Anterior cingulate cortex (tissue), 58 donors: Measurements from ENCODE around the gene ST3GAL4.
"Not testable (repeated sequence)": the region's sequence is repeated elsewhere in the genome, so short reads cannot be mapped to it uniquely, and the experiment has no call there.

Source experiments
- DNase-seq, 58 donors: peaks; one replicate each; lab custom pipeline; 2025; lab: John Stamatoyannopoulos, UW

The ST3GAL4 gene

DNA sequence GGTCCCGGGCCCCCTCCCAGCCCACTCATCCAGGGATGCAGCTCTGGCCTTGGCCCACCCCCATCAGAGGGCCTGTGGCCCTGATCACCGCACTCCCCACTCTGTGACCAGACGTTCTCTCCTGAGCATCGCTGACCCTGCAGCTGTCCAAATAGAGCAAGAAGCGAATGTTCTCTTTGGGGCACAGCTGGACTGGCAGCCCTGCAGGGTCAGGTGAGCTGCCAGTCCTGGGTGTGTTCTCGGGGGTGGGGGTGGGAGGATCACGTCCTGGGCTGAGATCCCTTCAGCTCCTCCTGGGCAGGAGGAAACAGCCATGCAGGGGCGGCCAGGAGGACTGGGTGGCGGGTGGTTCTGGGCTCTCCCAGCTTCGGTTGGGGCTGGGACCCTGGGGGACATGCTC lies 26.5 kb downstream of the ST3GAL4 start:
- DNase-seq = not testable (repeated sequence)

DNA sequence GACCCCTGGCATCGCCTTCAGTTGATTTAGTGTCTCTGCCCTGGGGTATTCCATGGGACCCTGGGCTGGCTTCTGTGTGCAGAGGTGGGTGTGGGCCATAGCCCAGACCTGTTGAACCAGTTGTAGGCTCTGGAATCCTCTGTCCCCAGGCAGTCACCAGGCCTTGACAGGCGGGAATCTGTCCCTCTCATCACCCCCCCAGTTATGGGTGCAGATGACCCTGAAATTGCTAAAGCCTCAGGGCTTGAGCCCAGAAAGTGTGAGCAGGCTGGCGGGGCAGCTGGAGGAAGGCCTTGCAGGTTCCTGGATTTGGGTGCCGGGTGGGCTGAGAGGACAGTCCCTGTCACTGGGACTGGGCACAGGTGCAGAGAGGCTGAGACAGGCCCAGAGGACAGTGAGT lies 27.2 kb downstream of the ST3GAL4 start:
- DNase-seq = not testable (repeated sequence)

DNA sequence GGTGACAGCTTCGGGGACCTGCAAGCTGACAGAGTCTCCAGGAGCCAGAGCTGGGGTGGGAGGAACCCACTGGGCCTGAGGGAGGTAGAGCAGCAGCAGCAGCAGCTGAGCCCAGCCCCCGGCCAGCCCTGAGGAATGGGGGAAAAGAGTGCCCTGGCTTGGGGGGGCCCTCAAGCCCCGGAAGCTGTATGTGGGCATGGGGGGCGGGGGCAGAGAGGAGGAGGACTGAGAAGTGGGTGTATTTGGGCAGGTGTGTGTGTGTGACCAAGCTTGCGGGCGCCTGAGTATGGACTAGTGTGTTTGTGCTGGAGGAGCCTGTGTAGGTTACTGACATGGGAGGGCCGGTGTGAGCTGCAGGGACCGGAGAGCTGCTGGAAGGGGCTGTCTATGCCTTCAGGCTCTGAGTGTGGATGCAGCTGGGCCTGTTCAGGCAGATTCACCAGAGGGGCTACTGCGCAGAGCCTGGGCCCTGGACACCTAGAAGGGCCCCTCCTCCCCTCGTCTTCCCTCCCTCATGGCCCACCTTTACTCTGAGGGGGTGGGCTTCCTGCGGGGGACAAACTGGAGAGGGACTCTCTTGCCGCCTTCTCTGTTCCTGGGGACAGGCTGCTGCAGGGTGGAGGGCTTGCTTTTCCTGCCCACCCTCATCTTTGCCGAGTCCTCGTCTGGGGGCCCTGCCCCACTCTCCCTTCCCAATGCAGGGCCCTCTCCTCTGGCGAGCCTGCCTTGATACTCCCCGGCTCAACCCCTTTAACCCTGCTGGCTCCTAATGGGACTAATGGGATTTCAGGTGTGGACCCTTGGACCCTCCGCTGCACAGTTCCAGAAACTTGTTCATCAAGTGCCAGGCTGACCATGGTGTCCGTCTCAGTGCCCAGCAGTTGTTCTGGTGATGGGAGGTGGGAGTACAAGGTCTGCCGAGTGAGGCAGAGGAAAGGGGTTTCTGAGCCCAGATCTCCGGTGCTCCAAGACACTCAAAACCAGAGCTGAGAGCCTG lies 28.2 kb downstream of the ST3GAL4 start:
- no peak for DNase-seq

DNA sequence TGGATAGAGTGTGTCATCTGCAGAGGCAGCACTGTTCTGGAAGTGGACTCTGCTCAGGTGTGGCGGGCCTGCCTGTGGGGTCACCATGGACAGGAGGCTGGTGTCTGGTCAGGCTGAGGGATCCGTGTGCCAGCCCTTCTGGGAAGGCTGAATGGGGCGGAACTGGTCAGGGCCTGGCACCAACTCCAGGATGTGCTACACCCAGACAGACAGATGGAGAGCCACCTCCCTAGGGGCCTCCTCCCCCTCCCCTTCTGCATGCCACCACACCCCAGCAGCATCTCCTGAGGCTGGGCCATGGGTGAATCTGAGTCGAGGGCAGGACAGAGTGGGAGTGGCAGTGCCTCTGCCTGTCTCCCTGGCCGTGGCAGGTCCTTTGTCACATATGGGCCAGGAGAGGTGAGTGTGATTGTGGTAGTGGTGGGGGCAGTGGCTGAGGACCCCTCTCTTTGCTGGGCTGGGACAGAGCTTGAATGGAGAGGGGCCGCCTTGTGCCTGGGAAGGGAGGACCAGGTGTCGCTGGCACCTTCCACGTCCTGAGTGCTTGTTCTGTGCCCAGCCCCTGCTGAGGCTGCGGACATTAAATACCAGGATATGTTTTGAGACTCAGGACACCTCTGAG lies 29.1 kb downstream of the ST3GAL4 start:
- no peak for DNase-seq

DNA sequence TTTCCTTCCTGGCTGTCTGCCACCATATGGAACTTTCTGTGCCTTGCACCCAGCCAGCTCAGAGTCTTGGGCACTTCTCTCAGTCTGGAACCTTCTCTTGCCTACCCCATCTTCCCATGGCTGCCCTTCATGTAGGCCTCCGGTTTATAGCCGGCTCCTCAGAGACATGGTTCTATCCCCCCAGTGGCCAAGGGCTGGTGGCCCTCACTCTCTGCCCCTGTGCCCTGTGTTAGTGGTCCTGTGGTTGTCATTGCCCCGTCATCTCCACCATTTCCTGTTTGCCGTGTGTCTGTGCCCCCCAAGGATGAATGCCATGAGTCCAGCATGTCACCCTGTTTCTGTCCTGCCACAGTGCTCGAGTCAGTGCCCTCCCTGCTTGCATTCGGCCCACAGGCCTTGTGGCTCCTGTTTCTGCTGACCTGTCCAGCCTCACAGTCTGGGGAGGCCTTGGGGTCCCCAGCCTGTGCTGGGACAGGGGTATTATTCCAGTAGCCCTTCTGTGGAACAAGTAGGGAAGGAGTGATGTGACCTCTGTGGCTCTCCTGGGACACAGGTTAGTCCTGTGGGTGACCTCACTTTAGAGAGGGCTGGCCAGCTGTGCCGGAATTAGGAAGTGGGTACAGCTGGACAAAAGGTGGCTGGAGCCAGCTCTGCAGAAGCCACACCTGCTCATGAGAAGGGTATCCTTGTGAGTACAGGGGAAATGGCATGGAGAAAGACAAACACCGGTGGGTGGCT lies 30.7 kb downstream of the ST3GAL4 start:
- DNase-seq = no peak

DNA sequence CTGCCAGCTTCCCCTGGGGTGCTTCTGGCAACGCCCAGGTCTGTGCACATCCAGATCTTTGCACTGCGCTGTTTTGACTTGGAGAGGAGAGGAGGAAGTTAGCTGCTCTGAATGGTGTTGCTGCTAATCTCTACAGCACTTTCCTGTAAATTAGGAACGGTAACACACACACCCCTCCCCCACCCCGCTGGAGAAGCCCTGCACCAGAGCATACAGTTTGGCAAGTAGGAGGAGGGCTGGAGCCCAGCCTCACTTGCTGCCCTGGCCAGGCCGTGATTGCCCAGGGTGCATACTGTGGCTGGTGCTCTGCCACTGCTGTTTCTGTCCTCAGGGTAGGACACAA lies 31.2 kb downstream of the ST3GAL4 start:
- DNase-seq = not testable (repeated sequence)

- no peak for DNase-seq
Measured at GRCh38 chr11:126387857-126388256, 32.4 kb downstream of the ST3GAL4 start.

DNA sequence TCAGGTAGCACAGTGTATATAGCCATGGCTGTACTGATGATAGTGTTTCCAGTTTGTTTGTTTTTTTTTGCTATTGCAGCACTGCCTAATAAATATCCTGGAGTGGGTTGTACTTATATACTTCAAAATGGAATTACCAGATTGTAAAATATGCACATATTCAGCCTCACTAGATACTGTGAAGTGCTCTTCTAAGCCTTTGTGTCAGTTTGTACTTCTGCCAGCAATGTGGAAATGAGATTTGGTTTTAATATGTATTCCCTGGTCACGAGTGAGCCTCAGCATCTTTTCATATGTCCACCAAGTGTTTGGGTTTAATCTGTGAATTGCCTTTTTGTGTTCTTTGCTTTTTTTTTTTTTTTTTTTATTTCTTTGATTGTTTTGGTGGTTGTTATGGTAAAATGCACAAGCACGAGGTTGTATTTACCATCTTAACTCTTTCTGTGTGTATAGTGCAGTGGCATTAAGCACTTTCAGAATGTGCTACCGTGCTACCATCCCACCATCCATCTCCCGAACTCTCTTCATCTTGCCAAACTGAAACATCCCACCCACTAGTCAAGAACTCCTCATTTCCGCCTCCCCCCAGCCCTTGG lies 34.9 kb downstream of the ST3GAL4 start:
- peak in 3 of 58 donors; percentile 5 to 37 (median 8) for DNase-seq

GRCh38 chr11:126391286-126391954 lies 35.9 kb downstream of the ST3GAL4 start:
- DNase-seq = no peak

DNA sequence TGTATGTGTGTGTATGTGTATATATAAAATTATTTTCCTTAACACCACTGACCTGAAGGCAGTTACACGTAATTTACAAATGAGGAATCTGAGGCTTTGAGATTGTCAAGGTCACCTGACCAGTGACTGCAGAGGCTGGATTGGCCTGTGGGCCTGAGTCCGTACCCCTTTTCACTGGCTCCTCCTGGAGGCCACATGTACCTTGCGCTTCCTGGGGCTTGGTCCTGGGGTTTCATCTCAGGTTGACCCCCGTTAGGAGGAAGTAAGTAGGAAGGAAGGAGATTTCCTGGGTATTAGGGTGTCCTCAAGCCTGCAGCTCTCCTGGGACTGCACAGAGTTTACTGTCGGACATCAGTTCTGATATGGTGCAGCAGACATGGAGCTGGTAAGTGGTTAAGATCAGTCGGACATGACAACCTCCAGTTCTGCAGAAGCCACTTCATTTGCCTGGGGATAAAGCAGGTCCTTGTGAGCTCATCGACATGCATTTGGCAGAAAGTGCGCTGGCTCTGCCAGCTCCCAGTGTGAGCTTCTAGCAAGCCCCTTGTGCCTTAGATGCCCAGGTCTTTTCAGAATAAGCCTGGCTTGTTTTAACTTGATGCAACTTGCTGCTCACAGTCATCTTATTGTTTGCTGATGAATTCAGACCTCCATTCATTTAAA lies 36.6 kb downstream of the ST3GAL4 start:
- DNase-seq = peak in 41 of 58 donors; percentile 16 to 78 (median 40)

- no peak for DNase-seq
Measured at GRCh38 chr11:126392633-126393013, 37.1 kb downstream of the ST3GAL4 start.

GRCh38 chr11:126393143-126393542 lies 37.7 kb downstream of the ST3GAL4 start:
- no peak for DNase-seq

DNA sequence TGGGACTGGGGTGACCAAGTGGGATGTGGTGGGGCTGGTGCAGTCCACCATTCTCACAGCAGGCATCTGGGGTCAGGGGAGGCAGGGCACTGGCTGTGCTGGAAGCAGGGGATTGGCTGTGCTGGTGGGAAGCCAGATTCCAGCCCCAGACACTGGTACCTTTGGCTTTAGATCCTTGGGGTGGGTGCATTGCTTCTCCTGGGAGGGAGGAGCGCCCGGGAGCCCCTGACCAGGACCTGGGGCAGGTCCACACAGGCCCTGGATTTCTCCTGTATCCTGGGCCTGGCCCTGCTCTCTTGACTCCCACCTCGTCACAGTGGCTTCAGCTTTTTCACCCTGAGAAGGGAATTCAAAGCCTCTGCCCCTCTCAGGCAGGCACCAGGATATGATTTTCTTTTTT lies 38.5 kb downstream of the ST3GAL4 start:
- no peak for DNase-seq

DNA sequence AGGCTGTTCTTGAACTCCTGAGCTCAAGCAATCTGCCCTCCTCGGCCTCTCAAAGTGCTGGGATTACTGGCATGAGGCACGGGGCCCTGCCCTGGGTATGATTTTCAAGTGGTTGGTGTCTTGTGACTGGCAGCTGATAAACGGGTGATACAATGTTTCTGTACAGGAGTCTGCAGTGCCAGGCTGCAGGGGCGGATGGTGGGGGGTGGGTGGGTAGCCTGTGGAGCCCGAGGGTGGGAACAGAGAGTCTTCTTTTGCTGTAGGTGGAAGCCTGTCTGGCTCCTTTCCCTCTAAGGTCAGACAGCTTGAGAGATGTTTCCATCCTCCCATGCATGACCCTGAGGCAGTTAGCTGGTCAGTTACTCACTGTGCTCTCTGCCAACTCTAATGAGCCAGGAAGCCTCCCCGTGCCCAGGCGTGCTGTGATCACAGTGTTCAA lies 39.2 kb downstream of the ST3GAL4 start:
- peak in 15 of 58 donors; percentile 11 to 68 (median 30) for DNase-seq

DNA sequence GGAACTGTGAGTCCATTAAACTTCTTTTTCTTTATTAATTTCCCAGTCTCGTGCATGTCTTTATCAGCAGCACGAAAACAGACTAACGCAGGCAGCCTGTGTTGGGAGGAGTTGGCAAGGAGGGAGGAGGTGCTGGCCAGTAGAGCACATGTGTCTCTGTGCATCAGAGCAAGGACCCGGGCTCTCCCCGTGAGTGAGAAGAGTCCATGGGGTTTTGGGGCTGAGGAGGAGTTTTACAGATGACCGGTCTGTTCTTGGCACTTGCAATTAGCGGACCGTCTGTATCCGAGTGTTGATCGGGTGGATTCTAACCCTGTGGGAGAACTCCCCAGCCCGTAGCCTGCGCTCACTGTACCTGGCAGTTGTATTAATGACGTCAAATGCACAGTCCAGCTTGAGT lies 40.3 kb downstream of the ST3GAL4 start:
- not testable (repeated sequence) for DNase-seq

- not testable (repeated sequence) for DNase-seq
Measured at GRCh38 chr11:126396266-126396665, 40.8 kb downstream of the ST3GAL4 start.

GRCh38 chr11:126396965-126397364 lies 41.5 kb downstream of the ST3GAL4 start:
- no peak for DNase-seq

- no peak for DNase-seq
Measured at GRCh38 chr11:126398296-126398695, 42.8 kb downstream of the ST3GAL4 start.

DNA sequence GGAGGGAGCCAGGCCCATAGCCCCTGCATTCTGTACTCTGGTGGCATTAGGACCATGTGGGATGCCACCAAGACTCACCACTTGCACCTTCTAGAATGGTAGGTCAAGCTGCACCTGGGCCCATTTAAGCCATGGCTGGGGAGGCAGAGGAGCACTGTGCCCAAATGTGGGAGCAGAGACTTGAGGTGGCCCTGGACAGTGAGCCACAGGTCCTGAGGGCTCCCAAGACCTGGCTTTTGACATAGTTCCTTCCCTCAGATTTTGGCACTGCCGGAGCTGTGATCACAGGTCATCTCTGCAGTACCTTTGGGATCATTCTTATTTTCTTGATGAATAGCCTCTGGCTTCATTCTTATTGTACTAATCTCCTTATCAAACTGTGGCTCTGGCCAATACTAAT lies 43.2 kb downstream of the ST3GAL4 start:
- no peak for DNase-seq
